GM12892 (cell line): ENCODE results near the gene CBLIF.

Source experiments
- POLR2A ChIP-seq: IDR thresholded peaks from 2 replicates; pipeline ENCODE4 v1.6.1; 2011; ENCODE audit warnings: low read depth, low read length, control low read depth
- POLR2AphosphoS5 ChIP-seq: IDR thresholded peaks from 2 replicates; pipeline ENCODE4 v1.6.1; 2011; ENCODE audit warnings: low read depth, low read length, control low read depth

- TF ChIP-seq POLR2A (no peak), POLR2AphosphoS5 (no peak)
Observed at GRCh38 chr11:59801981-59802638, 43.2 kb downstream of the CBLIF start.
